Endothelial cell of umbilical vein (primary cell): ENCODE measurements around the gene LAMA4.

Source experiments
- CTCF ChIP-seq, 2 donors: IDR thresholded peaks; 1 replicate in 1 of 2; 2 replicates in 1 of 2; pipeline ENCODE4 v1.5.1; 2011; ENCODE audit warnings: low read length in 2 of 2, mild to moderate bottlenecking in 2 of 2, moderate library complexity in 2 of 2, control low read depth in 1 of 2, inconsistent platforms in 1 of 2, low read depth in 1 of 2; ENCODE audit not compliant: insufficient read depth in 1 of 2; ENCODE audit errors: extremely low read depth in 1 of 2
- EZH2 ChIP-seq: IDR thresholded peaks from 2 replicates; pipeline ENCODE4 v1.6.1; 2012; ENCODE audit warnings: borderline replicate concordance, low read depth, mild to moderate bottlenecking, moderate library complexity, low read length, inconsistent platforms; ENCODE audit not compliant: severe bottlenecking
- JUN ChIP-seq: IDR thresholded peaks from 2 replicates; pipeline ENCODE4 v1.6.1; 2011; ENCODE audit warnings: borderline replicate concordance, low read depth; ENCODE audit not compliant: insufficient read length, insufficient read depth
- MAX ChIP-seq: IDR thresholded peaks from 2 replicates; pipeline ENCODE4 v1.6.1; 2011; ENCODE audit not compliant: insufficient read depth, insufficient read length
- POLR2A ChIP-seq: IDR thresholded peaks from 2 replicates; pipeline ENCODE4 v1.6.1; 2012; ENCODE audit warnings: low read depth, mild to moderate bottlenecking, control low read depth, low read length
- POLR2AphosphoS5 ChIP-seq: IDR thresholded peaks from 2 replicates; pipeline ENCODE4 v1.6.1; 2012; ENCODE audit warnings: low read depth, mild to moderate bottlenecking, control low read depth, low read length, moderate library complexity; ENCODE audit not compliant: insufficient read depth

GRCh38 chr6:112113431-112113830 is 140.9 kb downstream of the LAMA4 start:
- no peak for TF ChIP-seq CTCF (IDR thresholded peaks at IDR 0.05; ENCODE audit: extremely low read depth in 1 of 2, insufficient read depth in 1 of 2, low read depth in 1 of 2, low read length in 2 of 2)
- no peak for TF ChIP-seq EZH2
- TF ChIP-seq POLR2A = no peak
- TF ChIP-seq POLR2AphosphoS5 = no peak
- no peak for TF ChIP-seq MAX
- TF ChIP-seq JUN = no peak
